Measurements from ENCODE around the gene MAP3K5.

MAP3K5 gene

DNA sequence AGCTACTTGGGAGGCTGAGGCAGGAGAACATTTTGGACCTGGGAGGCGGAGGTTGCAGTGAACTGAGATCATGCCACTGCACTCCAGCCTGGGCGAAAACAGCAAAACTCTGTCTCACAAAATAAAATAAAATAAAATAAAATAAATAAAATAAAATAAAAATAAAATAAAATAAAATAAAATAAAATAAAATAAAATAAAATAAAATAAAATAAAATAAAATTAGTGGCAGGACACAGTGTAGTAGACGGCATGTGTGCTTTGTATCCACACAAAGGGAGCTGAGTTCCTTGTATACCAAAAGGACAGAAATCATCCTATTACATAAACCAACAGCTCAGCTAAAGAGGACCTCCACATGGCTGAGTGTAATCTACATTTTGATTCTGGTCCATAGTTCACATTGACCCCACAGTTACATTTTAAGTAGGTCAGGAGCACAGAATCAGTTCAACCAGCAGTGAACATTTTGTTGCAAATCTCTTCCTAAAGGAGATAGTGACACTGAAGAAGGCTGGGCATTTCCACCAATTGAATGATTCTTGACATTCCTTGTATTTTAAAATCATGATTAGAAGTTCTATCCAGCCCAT lies 150.3 kb downstream of the MAP3K5 start:
- no peak for FAIRE-seq

GRCh38 chr6:136641166-136641565 lies 151.1 kb downstream of the MAP3K5 start:
- no peak for FAIRE-seq

DNA sequence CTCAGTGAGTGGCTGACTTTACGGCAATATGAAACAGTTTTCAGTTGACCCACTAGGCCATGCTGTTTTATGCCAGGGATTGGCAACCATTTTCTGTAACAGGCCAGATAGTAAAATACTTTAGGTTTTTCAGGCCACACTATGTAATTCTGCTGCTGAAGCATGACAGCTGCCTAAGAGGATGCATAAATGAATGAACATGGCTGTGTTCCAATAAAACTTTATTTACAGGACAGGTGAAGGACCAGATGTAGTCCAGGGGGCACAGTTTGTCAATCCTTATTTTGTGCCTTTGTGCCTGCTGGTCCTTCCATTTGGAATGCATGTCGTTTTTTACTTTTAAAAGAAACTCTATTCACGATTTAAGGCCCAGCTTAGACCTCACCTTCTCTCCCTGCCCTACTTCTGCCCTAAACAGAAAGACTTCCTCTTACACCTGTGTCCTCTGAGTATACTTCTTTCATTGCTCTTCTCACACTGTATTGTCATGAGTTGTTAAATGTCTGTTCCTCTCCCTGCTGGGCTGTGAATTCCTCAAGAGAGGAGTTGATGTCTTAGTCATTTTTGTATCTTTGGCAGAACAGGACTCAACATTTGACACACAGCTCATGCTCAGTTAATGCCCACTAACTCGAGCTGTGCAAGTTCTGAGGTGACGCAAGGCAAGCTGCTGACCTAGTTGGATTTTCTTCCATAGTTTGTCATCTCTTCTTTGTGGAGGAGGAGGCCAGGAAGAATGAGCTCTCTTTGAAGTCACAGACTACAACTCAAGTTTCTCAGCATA lies 152.0 kb downstream of the MAP3K5 start:
- no peak for FAIRE-seq

GRCh38 chr6:136639702-136640101 lies 152.6 kb downstream of the MAP3K5 start:
- FAIRE-seq, result no peak

GRCh38 chr6:136635615-136636014 lies 156.7 kb downstream of the MAP3K5 start:
- FAIRE-seq, result no peak

- no peak for FAIRE-seq
Observed at GRCh38 chr6:136633355-136633754, 158.9 kb downstream of the MAP3K5 start.

GRCh38 chr6:136628996-136629395 lies 163.3 kb downstream of the MAP3K5 start:
- no peak for FAIRE-seq

GRCh38 chr6:136627191-136627590 lies 165.1 kb downstream of the MAP3K5 start:
- FAIRE-seq, result no peak

- FAIRE-seq, result no peak
Observed at GRCh38 chr6:136625293-136625692, 167.0 kb downstream of the MAP3K5 start.

- no peak for FAIRE-seq
Observed at GRCh38 chr6:136624347-136624746, 167.9 kb downstream of the MAP3K5 start.

- FAIRE-seq, result no peak
Observed at GRCh38 chr6:136618086-136618485, 174.2 kb downstream of the MAP3K5 start.

GRCh38 chr6:136616527-136616926 lies 175.8 kb downstream of the MAP3K5 start:
- no peak for FAIRE-seq

DNA sequence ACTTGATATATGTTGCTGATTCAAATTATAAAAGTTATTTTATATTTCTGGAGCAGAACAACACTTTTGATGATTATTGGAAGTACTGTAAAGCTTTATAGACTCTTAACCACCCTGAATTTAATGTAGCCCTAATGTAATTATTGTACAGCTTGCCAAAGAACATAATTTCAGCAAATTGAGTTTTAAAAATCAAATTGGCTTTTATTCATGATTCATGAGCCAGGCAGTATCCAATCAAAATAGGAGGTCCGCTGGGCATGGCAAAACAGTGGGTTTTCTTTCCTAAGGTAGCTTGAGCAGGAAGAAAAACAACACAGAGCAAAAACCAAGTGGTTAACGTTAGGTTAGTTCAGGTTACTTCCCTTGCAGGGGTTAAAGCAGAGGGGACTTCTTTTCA lies 177.3 kb downstream of the MAP3K5 start:
- FAIRE-seq, result no peak

- FAIRE-seq, result no peak
Observed at GRCh38 chr6:136614350-136614749, 177.9 kb downstream of the MAP3K5 start.

DNA sequence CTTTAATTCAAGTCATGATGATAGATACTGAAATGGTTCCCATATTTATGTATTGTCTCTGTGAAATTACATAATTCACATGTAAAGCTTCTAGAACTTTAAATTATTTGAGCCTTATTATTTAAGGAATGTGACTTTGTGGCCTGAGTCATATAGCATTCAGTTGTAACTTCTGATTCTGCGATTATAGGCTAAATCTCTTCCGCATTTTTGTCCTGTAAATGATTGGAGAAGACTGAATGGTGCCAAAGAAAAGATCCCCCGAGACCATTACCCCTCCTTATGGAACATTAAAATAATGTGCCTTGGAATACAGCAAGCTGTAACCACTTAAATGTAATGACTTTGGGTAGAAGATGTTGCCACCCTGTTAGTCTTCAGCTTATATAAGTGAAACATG lies 178.8 kb downstream of the MAP3K5 start:
- FAIRE-seq, result no peak

DNA sequence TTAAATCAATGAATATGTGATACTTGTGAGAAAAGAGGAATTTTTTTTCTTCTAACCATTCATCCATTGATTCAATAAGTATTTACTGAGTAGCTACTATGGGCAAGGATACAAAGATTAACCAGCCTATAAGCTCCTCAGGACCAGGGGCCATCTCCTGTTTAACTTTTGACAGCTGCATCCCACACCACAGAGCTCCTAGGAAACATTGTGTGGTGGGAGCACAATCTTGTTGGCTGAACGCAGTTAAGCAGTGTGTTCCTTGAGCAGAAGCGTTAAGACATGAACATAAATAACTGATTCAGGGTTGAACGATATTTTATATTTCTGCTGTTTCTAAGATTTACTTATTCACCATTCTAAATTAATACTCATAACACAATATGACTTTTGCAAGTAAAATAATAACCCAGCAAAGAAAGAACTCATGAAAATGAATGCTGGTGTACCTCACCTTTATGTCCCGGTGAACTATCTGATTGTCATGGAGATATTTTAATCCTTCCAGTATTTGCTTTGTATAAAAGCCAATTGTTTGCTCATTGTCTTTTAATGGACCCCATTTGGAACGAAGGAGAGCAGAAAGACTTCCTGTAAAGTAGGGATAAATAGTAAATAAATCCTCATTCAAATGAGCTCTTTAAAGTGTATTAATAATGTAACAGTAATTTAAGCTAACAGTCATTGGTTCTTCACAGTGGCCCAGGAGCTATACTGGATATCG lies 179.4 kb downstream of the MAP3K5 start:
- FAIRE-seq, result no peak

DNA sequence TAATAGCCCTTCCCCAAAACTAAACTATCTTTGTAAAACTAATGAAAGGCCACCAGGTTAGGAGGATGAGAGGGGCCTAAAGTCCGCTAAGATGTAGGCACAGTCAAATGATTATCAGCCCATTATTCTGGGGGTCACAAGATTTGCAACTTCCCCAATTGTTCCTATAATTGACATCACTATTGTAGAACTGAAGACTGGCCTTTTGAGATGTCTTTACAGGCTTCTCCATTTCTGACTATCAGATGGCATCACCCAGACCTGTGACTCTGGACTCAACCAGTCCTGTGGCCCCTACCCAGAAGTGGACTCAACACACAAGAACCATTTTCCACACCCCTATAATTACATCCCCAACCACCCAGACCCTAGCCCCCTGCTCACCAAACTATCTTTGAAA lies 180.5 kb downstream of the MAP3K5 start:
- no peak for FAIRE-seq

GRCh38 chr6:136611133-136611532 lies 181.1 kb downstream of the MAP3K5 start:
- FAIRE-seq, result no peak

GRCh38 chr6:136609873-136610706 lies 182.2 kb downstream of the MAP3K5 start:
- no peak for FAIRE-seq

- FAIRE-seq, result no peak
Observed at GRCh38 chr6:136608991-136609390, 183.3 kb downstream of the MAP3K5 start.

DNA sequence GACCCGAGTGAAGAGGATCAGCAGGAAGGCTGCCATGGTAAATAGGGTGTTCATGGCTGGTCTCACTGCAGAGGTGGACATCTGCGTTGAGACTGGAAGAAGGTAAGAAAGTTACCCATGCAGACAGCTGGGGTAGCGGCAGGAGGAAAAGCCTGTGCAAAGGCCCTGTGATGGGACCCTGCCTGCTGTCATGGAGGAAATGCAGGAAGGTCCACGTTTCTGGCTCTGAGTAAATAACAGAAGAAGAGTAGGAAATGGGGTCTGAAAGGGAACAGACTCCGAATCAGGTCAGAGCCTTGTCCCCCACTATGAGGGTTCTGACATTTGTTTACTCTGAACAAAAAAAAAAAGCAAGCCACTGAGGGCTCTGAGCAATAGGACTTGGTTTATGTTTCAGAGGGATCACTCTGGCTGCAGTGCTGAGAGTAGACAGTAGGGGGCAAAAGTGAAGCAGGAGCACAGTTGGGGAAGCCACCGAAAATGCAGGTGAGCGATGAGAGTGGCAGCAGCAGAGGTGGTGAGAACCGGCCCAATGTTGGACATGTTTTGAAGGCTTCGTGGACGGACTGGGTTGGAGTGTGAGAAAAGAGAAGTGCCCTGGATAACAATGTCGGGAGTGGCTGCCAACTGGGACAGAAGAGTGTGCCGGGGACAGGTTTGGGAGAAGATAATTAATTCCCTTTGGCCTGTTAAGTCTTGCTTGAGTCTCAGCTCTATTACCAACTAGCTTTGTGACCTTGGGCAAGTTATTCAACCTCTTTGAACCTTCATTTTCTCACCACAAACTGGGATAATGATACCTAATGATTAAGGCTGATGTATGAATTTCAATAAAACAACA lies 184.1 kb downstream of the MAP3K5 start:
- no peak for FAIRE-seq

Measured in TTC549 (cell line).